DND-41 (cell line): ENCODE measurements around the gene HOXC11.

ENCODE experiments used
- ATAC-seq: fragments of 200-7000 bp; cut with Tn5 transposase; 3 replicates; pipeline ENCODE4 v1.9.1; 2021; ENCODE audit warnings: low read depth; ENCODE audit not compliant: insufficient read depth
- DNase-seq: peaks from one replicate; pipeline ENCODE4 v3.0.0-alpha.2; 2020
- H2AFZ ChIP-seq: 2 replicates; pipeline ENCODE4 v1.6.0; 2012; ENCODE audit warnings: low read depth, low read length
- H3K27ac ChIP-seq: 2 replicates; pipeline ENCODE4 v1.5.1; 2012; ENCODE audit warnings: low read length, inconsistent platforms
- H3K27me3 ChIP-seq: fragments of 200-600 bp; sonication (generic); 2 replicates; pipeline ENCODE4 v1.6.0; 2012; ENCODE audit warnings: low read length, mild to moderate bottlenecking, inconsistent platforms; ENCODE audit not compliant: insufficient read depth, poor library complexity
- H3K36me3 ChIP-seq: 2 replicates; pipeline ENCODE4 v1.5.1; 2012; ENCODE audit warnings: low read length, inconsistent platforms; ENCODE audit not compliant: insufficient read depth
- H3K4me1 ChIP-seq: 2 replicates; pipeline ENCODE4 v1.5.1; 2012; ENCODE audit warnings: mild to moderate bottlenecking, low read length; ENCODE audit not compliant: insufficient read depth
- H3K4me2 ChIP-seq: 2 replicates; pipeline ENCODE4 v1.6.0; 2012; ENCODE audit warnings: mild to moderate bottlenecking, moderate library complexity, low read length, inconsistent platforms; ENCODE audit not compliant: insufficient read depth
- H3K4me3 ChIP-seq, 2 experiments: fragments of 200-600 bp in 1 of 2; shearing (Covaris generic) in 1 of 2; 2 replicates each; pipeline ENCODE4 v1.5.1; 2012 to 2016; ENCODE audit warnings: inconsistent platforms in 2 of 2, low read length in 2 of 2, mild to moderate bottlenecking in 2 of 2, low read depth in 1 of 2, moderate library complexity in 1 of 2
- H3K79me2 ChIP-seq: 2 replicates; pipeline ENCODE4 v1.6.0; 2012; ENCODE audit warnings: low read length, inconsistent platforms; ENCODE audit not compliant: insufficient read depth
- H3K9ac ChIP-seq: 2 replicates; pipeline ENCODE4 v1.6.0; 2012; ENCODE audit warnings: low read depth, mild to moderate bottlenecking, inconsistent platforms, low read length, moderate library complexity
- H3K9me3 ChIP-seq: 2 replicates; pipeline ENCODE4 v1.5.1; 2012; ENCODE audit warnings: low read length, moderate library complexity, mild to moderate bottlenecking, inconsistent platforms; ENCODE audit not compliant: insufficient read depth, severe bottlenecking
- H4K20me1 ChIP-seq: 2 replicates; pipeline ENCODE4 v1.6.0; 2012; ENCODE audit warnings: low read length; ENCODE audit not compliant: insufficient read depth
- EZH2 ChIP-seq: IDR thresholded peaks from 3 replicates; pipeline ENCODE4 v1.6.1; 2012; ENCODE audit warnings: borderline replicate concordance, low read depth, mild to moderate bottlenecking, moderate library complexity, low read length, inconsistent platforms; ENCODE audit not compliant: severe bottlenecking
- TF ChIP-seq, protein P1 (sequence below): IDR thresholded peaks from 2 replicates; pipeline ENCODE4 v1.5.1; 2012; ENCODE audit warnings: borderline replicate concordance, low read length, moderate library complexity, mild to moderate bottlenecking; ENCODE audit not compliant: poor library complexity, severe bottlenecking; ENCODE audit errors: extremely low read depth

The HOXC11 gene

DNA sequence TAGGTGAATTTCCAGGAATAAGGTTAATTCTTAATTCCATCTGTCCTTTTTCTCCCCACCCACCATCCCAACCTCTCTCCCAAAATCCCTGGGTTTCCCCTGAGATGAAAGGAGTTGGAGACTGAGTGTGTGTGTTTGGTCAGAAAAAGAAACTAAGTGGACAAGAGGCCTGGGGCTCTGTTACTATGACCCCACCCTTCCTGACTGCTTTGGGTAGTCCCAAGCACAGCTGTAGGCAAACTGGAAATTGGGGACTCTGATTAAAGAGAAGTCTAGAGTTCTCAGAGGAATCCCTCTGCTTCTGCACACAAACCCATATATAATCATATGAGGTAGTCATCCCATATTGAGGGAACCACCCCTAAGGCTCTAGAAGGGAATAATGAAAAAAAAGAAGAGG lies 25.2 kb upstream of the HOXC11 start:
- H3K9me3 ChIP-seq, result no peaks in the 10 kb centered on the region
- no peaks in the 10 kb centered on the region for H3K79me2 ChIP-seq
- H2AFZ ChIP-seq, result no peak overlapping the region
- H3K9ac ChIP-seq, result no peak overlapping the region
- no peaks in the 10 kb centered on the region for H4K20me1 ChIP-seq
- ATAC-seq (no peak), DNase-seq (no peak)
- H3K27me3 ChIP-seq, result peaks cover 72% of the 10 kb centered on the region
- H3K36me3 ChIP-seq, result no peaks in the 10 kb centered on the region
- no peak overlapping the region for H3K4me2 ChIP-seq
- H3K27ac ChIP-seq, result no peak overlapping the region
- no peaks in the 10 kb centered on the region for H3K4me1 ChIP-seq
- TF ChIP-seq, protein P1, sequence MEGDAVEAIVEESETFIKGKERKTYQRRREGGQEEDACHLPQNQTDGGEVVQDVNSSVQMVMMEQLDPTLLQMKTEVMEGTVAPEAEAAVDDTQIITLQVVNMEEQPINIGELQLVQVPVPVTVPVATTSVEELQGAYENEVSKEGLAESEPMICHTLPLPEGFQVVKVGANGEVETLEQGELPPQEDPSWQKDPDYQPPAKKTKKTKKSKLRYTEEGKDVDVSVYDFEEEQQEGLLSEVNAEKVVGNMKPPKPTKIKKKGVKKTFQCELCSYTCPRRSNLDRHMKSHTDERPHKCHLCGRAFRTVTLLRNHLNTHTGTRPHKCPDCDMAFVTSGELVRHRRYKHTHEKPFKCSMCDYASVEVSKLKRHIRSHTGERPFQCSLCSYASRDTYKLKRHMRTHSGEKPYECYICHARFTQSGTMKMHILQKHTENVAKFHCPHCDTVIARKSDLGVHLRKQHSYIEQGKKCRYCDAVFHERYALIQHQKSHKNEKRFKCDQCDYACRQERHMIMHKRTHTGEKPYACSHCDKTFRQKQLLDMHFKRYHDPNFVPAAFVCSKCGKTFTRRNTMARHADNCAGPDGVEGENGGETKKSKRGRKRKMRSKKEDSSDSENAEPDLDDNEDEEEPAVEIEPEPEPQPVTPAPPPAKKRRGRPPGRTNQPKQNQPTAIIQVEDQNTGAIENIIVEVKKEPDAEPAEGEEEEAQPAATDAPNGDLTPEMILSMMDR, result no peak
- TF ChIP-seq EZH2, result no peak
- H3K4me3 ChIP-seq, result no peak overlapping the region

DNA sequence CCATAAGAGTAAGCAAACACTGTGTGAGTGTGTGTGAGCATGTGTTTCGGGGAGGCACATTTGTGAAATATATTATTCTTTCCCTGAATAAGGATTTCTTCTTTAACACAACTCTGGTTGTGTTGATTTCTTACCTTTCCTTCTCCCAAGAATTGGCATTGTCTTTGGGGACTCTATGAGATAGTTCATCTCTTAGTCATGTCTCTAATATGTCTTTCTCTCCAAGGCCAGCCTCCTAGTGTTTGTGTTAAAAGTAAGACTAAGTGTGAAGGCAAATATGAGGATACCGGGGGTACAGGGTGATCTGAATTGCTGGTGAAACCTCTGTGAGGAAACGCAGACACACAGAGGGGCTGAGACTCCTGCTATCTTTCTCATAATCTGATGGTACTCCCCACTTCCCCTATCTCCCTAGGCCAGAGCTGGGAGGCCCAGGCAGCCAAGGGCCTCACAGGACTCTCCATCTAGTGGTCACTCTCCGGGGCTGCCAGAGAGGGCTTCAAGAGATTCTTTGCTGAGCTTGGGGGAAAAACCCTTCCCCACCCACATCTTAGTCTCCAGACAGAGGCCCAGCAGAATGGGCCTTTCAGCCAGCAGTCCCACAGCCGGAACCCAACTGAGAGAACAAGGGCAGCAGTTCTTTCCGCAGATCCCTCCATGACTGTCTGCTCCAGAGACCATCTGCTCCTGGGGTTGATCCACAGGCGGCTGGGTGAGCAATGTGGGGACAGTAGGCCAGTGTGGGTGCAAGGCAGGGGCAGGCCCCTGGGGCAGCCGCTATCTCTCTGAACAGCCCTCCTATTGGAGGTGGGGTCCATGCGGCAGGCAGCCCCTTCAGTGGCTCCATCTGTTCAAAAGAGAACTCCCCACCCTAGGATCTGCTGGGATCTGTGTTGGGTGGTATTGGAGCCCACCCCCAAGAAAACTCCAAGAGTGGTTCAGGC lies 24.0 kb upstream of the HOXC11 start:
- H3K27me3 ChIP-seq, result peaks cover 80% of the 10 kb centered on the region
- TF ChIP-seq, protein P1, result no peak
- TF ChIP-seq EZH2, result no peak
- no peaks in the 10 kb centered on the region for H3K9me3 ChIP-seq
- no peak overlapping the region for H3K9ac ChIP-seq
- H4K20me1 ChIP-seq, result no peaks in the 10 kb centered on the region
- no peaks in the 10 kb centered on the region for H3K36me3 ChIP-seq
- H3K79me2 ChIP-seq, result no peaks in the 10 kb centered on the region
- H3K4me1 ChIP-seq, result no peaks in the 10 kb centered on the region
- ATAC-seq (no peak), DNase-seq (no peak)
- H2AFZ ChIP-seq, result no peak overlapping the region
- no peak overlapping the region for H3K4me2 ChIP-seq
- H3K4me3 ChIP-seq, result no peak overlapping the region
- no peak overlapping the region for H3K27ac ChIP-seq

GRCh38 chr12:53949631-53950436 lies 23.1 kb upstream of the HOXC11 start:
- Histone ChIP-seq H3K27ac (no peak overlapping the region), H3K36me3 (no peaks in the 10 kb centered on the region), H3K9me3 (no peaks in the 10 kb centered on the region), H3K4me2 (no peak overlapping the region), H3K9ac (no peak overlapping the region), H3K27me3 (peaks cover 75% of the 10 kb centered on the region), H3K4me1 (no peaks in the 10 kb centered on the region), H4K20me1 (no peaks in the 10 kb centered on the region), H3K79me2 (no peaks in the 10 kb centered on the region), H2AFZ (no peak overlapping the region), H3K4me3 (no peak overlapping the region)
- ATAC-seq (no peak), DNase-seq (no peak)
- no peak for TF ChIP-seq EZH2
- TF ChIP-seq, protein P1, result no peak
